Stimulated activated CD4-positive, alpha-beta T cell treated with anti-CD3 and anti-CD28 coated beads, Interleukin-4, amount 100 ng/mL, for 1 hour (primary cell): ENCODE data around the gene SMIM41.

Experiments used
- DNase-seq: peaks from one replicate; pipeline ENCODE4 v3.0.0-alpha.2; 2020

The SMIM41 gene

DNA sequence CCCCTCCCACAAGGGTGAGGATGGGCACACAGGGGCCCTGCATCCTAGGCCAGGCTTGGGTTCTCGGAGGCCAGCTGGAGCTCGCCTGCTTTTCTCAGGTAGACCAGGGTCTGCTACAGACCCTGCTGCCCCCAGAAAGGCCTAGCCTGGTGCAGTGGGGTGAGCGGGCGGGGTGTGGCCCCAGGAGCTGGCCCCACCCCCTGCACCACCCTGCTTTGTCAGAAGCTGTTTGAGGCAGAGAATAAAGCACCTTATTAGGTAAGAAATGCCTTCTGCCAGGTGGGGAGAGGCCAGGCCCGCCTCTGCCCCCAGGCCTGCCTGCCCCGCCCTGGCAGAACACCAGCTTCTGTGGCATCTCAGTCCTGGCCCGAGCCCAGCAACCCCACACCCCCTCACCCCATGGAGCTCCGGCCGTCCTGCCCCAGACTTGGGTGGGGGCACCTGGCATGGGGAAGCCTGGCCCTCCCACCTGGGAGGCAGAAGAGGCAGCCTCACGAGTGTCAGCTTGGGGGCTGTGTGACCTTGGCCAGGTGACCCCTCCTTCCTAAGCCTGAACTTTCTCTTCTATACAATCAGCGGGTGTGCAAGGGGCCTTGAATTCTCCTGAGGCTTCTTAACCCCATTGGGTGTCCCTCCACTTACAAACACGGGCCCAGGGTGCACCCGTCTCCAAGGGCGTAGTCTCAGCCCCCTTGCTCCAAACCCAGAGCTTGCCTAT, 69.1 kb downstream of the SMIM41 start:
- DNase-seq = no peak

DNA sequence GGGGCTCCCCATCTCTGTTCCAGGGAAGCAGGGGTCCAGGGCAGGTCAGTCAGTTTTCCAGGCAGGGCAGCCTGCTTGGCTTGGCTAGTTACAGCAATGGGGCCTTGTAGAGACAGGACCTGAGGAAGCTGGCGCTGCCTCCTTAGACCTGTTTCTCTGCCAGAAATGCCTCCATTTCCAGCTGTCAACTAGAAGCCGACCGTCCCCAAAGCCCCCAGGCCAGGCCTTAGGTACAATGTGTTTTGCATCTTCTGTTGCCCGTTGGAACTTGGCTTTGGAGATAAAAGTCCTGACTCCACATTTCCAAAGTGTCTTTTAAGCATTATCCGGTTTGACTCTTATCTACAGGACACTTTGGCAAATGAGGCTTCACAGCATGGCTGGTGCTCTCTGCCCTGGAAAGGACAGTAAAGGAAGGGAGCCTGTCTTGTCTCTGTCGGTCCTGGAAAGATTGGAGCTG, 69.7 kb downstream of the SMIM41 start:
- no peak for DNase-seq

GRCh38 chr12:52149651-52150241, 70.2 kb downstream of the SMIM41 start:
- DNase-seq = no peak

GRCh38 chr12:52151153-52151836, 71.8 kb downstream of the SMIM41 start:
- DNase-seq = no peak

DNA sequence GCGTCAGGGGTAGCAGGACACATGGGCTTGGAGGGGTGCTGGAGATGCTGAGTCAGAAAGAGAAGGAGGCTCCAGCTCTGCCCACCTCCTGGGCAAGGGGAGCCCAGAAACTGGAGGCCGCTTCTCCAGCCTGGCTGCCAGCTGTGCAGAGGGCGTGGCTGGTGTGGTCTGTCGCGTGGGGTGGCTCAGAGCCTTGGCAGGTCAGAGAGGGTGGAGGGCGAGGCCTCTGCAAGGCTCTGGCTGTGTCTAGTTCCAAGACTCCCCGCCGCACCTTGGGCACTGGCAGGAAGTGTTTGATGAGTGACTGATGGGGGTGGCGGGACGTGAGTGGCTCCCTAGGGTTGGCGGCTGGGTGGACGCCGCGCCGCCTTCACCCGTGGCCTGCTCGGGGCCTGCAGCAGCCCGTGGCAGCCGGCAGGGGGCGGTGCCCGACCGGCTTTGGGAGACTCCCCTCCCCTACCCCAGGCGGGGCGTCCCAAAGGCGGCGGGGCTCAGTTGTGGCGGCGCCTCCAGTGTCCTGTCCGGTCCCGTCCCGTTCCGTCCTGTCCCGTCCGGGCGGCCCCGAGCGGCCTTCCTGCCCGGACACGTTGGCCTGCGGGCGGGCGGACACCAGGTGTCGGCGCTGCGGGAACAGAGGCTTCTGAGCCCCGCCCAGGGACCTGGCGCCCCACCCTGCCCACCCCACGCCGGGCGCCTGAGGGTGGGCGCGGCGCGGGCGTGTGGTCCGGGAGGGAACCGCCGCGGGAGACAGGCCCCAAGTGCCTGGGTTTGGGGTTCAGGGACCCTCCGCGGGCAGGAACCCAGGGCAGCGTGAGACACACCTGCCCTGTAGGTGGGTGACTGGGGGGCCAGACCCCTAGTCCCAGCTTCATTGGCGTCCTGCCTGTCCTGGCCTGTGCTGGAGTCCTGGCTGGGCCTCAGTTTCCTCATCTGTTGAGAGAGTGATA, 72.6 kb downstream of the SMIM41 start:
- peak; percentile 76 for DNase-seq

- no peak for DNase-seq
Observed at GRCh38 chr12:52152905-52153317, 73.4 kb downstream of the SMIM41 start.

DNA sequence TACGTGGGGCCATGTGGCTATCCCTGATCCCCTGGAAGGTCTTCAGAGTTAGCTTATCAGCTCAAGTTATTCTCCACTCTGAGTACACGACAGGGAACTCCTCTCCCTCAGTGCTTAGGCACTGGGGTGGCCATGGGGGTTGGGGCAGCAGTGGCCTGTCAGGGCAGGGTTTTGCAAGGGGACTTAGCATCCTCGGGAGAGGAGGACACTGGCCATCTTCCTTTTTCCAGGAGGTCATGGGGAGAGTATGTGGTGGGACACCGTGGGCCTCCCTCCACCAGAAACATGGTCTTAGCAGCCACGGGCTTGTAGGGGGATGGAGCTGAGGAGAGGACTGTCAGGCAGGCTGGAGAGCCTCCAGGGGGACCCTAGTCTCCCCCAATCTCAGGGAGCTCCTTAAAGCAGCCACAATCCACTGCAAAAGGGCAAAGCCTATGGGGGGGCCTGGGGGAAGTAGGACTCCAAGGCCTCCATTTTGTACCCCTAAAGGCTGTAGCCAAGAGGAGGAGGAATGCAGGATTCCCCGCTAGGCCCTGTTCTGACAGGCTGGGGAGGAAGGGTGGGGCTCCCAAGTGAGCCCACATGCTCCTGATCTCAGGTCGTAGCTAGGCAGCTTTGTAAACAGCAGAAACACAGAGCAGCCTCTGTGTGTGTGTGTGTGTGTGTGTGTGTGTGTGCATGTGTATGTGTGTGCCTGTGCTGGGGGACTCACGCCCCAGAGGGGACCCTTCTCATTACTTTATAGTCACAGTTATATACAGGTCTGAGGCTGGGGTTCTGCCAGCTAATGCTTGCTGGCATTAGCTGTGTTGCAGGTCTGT, 75.8 kb downstream of the SMIM41 start:
- DNase-seq = no peak

DNA sequence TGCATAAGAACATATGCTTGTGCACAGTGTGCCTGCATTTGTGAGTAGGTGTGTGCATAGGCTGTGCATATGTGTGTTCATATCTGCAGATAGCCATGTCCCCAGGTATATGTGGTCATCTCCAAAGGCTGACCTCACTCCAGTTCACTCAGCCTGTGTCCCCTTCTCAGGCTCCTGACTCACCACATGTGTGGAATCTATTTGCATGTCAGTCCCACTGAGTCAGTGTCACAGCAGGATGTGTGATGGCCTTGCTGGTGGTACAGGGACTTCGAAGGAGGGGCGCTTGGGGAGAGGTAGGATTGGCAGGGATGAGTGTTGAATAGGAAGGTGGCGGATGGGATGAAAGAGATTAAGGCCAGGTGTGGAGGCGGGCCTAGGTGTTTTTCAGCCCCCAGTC, 76.8 kb downstream of the SMIM41 start:
- no peak for DNase-seq

DNA sequence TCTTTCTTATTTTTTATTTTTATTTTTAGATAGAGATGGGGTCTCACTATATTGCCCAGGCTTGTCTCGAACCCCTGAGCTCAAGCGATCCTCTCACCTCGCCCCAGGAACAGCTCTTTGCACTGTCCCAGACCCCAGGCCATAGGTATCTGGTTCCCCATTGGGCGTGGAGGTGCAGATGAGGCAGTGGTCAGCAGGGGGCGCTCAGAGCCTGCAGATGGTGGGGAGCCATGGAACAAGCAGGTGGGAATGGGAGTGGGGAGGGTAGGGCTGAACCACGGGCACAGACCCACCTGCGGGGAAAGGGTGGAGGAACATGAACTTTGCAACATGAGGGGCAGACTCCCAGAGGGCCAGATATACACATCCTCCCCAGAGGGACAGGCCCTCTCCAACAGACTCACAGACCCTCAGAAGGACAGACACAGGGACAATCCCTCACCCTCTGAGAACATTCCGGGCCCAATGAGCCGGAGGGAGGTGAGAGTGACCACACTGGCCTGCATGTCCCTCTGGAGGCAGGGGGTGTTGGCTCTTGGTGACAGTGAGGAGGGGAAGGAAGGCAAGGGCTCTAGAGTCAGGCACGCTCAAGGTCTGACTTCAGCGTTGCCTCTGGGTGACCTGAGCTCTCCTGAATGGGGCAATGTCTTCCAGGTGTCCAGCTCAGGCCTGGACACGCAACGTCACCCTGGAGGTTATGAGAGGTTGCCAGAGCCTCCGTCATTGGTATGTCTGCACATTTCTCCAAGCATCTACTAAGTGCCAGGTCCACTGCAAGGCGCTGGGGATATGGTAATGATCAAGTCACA, 77.5 kb downstream of the SMIM41 start:
- DNase-seq = peak; percentile 76

DNA sequence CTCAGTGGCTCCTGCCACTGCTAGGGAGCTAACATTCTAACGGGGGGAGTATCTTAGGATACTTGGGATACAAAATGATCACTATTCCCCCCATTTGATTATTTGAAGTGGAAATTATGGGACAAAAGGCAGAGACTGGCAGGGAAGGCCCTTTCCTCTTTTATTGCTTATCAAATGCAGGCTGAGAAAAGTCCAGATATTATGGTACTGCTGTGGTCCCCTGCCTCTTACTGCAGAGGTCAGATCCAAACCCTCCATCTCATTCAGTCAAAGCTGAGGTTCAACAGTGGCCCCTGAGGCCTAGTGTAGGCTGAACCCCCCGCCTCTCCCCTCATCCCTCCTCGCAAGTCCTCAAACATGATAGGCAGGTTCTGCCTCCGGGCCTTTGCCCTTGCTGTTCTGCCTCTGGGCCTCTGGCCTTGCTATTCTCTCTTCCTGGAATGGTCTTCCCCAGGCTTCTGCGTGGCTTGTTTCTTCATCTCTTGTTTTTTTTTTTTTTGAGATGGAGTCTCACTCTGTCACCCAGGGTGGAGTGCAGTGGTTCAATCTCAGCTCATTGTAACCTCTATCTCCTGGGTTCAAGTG, 78.2 kb downstream of the SMIM41 start:
- no peak for DNase-seq
